SK-N-SH (cell line): ENCODE data around the gene R3HDM4. TPM values are rescaled to one million over a fixed set of nuclear protein-coding genes. Genes with fewer than 3 reads are reported as not detected.

Experiments used
- CTCF ChIA-PET: fragments of 300-600, 350-600 bp; formaldehyde crosslinking; extraction: SDS; loops from one replicate; lab custom pipeline; 2021; lab: Yijun Ruan, JAX
- POLR2A ChIA-PET: fragments of 350-600 bp; sonication (Branson Sonifier 250); formaldehyde crosslinking; extraction: SDS; loops from one replicate; lab custom pipeline; 2020; ENCODE audit warnings: antibody characterized with exemption, inconsistent platforms; lab: Yijun Ruan, JAX
- DNase-seq: peaks from one replicate; pipeline ENCODE4 v3.0.0; 2012
- H2AFZ ChIP-seq: fragments of 200-600 bp; sonication (generic); 2 replicates; pipeline ENCODE4 v1.8.1; 2016; ENCODE audit warnings: antibody characterized with exemption, mild to moderate bottlenecking, low read depth
- H3F3A ChIP-seq: fragments of 200-600 bp; sonication (generic); replicated peaks from 2 replicates; pipeline ENCODE3; 2016; ENCODE audit warnings: antibody characterized with exemption, mild to moderate bottlenecking; ENCODE audit not compliant: insufficient read depth
- H3K27ac ChIP-seq, 2 experiments: fragments of 200-500 bp in 1 of 2; fragments of 200-600 bp in 1 of 2; sonication (Bioruptor generic) in 1 of 2; sonication (generic), shearing (Covaris generic) in 1 of 2; 2 replicates each; pipeline versions ENCODE4 v1.5.1 to v1.6.1; 2014 to 2016; ENCODE audit warnings: low read depth in 2 of 2, inconsistent platforms in 1 of 2, low read length in 1 of 2, mild to moderate bottlenecking in 1 of 2, mixed read lengths in 1 of 2
- H3K27me3 ChIP-seq: fragments of 200-600 bp; sonication (generic), shearing (Covaris generic); 2 replicates; pipeline ENCODE4 v1.6.1; 2016; ENCODE audit warnings: mixed run types; ENCODE audit not compliant: insufficient read depth
- H3K36me3 ChIP-seq, 2 experiments: fragments of 200-500 bp in 1 of 2; fragments of 200-600 bp in 1 of 2; sonication (Bioruptor generic) in 1 of 2; sonication (generic) in 1 of 2; replicated peaks in 1 of 2; 2 replicates each; pipeline versions ENCODE3 to v1.5.1; 2014 to 2016; ENCODE audit warnings: low read length in 1 of 2, mild to moderate bottlenecking in 1 of 2; ENCODE audit not compliant: insufficient read depth in 2 of 2, control insufficient read depth in 1 of 2
- H3K4me1 ChIP-seq, 2 experiments: fragments of 200-500 bp in 1 of 2; fragments of 200-600 bp in 1 of 2; sonication (Bioruptor generic) in 1 of 2; sonication (generic), shearing (Covaris generic) in 1 of 2; 2 replicates each; pipeline versions ENCODE4 v1.5.1 to v1.6.1; 2014 to 2016; ENCODE audit warnings: low read depth in 1 of 2, low read length in 1 of 2, mixed run types in 1 of 2; ENCODE audit not compliant: insufficient read depth in 2 of 2, control insufficient read depth in 1 of 2
- H3K4me2 ChIP-seq: fragments of 200-600 bp; sonication (generic), shearing (Covaris generic); 2 replicates; pipeline ENCODE4 v1.6.1; 2017; ENCODE audit warnings: mixed run types
- H3K4me3 ChIP-seq, 2 experiments: fragments of 200-500 bp in 1 of 2; fragments of 200-600 bp in 1 of 2; sonication (Bioruptor generic) in 1 of 2; sonication (generic), shearing (Covaris generic) in 1 of 2; 2 replicates each; pipeline versions ENCODE4 v1.5.1 to v1.8.1; 2014 to 2016; ENCODE audit warnings: low read depth in 2 of 2, inconsistent platforms in 1 of 2, low read length in 1 of 2, mild to moderate bottlenecking in 1 of 2, mixed read lengths in 1 of 2, moderate library complexity in 1 of 2
- H3K79me2 ChIP-seq: fragments of 200-600 bp; sonication (generic); 2 replicates; pipeline ENCODE4 v1.8.1; 2017; ENCODE audit warnings: mild to moderate bottlenecking; ENCODE audit not compliant: insufficient read depth
- H3K9ac ChIP-seq: fragments of 200-600 bp; sonication (generic); 2 replicates; pipeline ENCODE4 v1.6.1; 2017; ENCODE audit warnings: mixed run types
- H3K9me2 ChIP-seq: fragments of 200-600 bp; sonication (generic); 2 replicates; pipeline ENCODE4 v1.6.1; 2017; ENCODE audit warnings: mixed run types
- H3K9me3 ChIP-seq: fragments of 200-600 bp; sonication (generic); 2 replicates; pipeline ENCODE4 v1.6.1; 2017; ENCODE audit warnings: mixed run types, mild to moderate bottlenecking, moderate library complexity
- H4K20me1 ChIP-seq: fragments of 200-600 bp; sonication (generic); 2 replicates; pipeline ENCODE4 v1.6.1; 2017; ENCODE audit warnings: mild to moderate bottlenecking, mixed run types; ENCODE audit not compliant: insufficient read depth
- ELF1 ChIP-seq: IDR thresholded peaks from 2 replicates; pipeline ENCODE4 v1.4.0; 2012
- FOSL2 ChIP-seq: IDR thresholded peaks from 2 replicates; pipeline ENCODE4 v1.4.0; 2012; ENCODE audit warnings: low read depth, mild to moderate bottlenecking, moderate library complexity, borderline replicate concordance
- FOXJ3 ChIP-seq: sonication (generic); formaldehyde crosslinking; IDR thresholded peaks from 2 replicates; pipeline ENCODE4 v1.5.1; 2020; ENCODE audit warnings: mild to moderate bottlenecking, missing genetic modification reagents
- FOXM1 ChIP-seq: IDR thresholded peaks from 2 replicates; pipeline ENCODE4 v1.4.0; 2012; ENCODE audit warnings: low read depth, mild to moderate bottlenecking
- GATA2 ChIP-seq: sonication (generic); formaldehyde crosslinking; IDR thresholded peaks from 2 replicates; pipeline ENCODE4 v1.5.0; 2020; ENCODE audit warnings: mild to moderate bottlenecking, missing genetic modification reagents
- MXI1 ChIP-seq: IDR thresholded peaks from 2 replicates; pipeline ENCODE4 v1.6.1; 2012; ENCODE audit warnings: mild to moderate bottlenecking, low read depth, low read length, improper control_type of control experiment
- RFX5 ChIP-seq: IDR thresholded peaks from 2 replicates; pipeline ENCODE4 v1.6.1; 2012; ENCODE audit warnings: mild to moderate bottlenecking, improper control_type of control experiment, low read length
- TAF1 ChIP-seq: IDR thresholded peaks from 2 replicates; pipeline ENCODE4 v1.6.1; 2012; ENCODE audit warnings: low read depth, mild to moderate bottlenecking, low read length, moderate library complexity, borderline replicate concordance
- TEAD4 ChIP-seq: IDR thresholded peaks from 2 replicates; pipeline ENCODE4 v1.4.0; 2012; ENCODE audit warnings: mild to moderate bottlenecking, borderline replicate concordance; ENCODE audit not compliant: insufficient read depth
- WGBS: methylation state at CpG from one replicate; pipeline ENCODE4 v1.1.6; 2017; ENCODE audit warnings: low lambda C conversion rate; 5-methylcytosine and 5-hydroxymethylcytosine counted together
- polyA plus RNA-seq, 3 experiments: library from polyadenylated mRNA; depleted of rRNA; stranded (reverse); fragments of >200 nt; gene quantifications; 2 replicates each; pipeline ENCODE4 v1.2.3, GENCODE V29; 2012
- TF ChIP-seq, protein P1 (sequence below): IDR thresholded peaks from 2 replicates; pipeline ENCODE4 v1.4.0; 2012; ENCODE audit warnings: low read depth
- TF ChIP-seq, protein P2 (sequence below): fragments of 150-350 bp; IDR thresholded peaks from 2 replicates; pipeline ENCODE4 v1.6.1; 2017; ENCODE audit warnings: antibody characterized with exemption, low read length, low read depth, borderline replicate concordance
- TF ChIP-seq, protein P3 (sequence below): IDR thresholded peaks from 2 replicates; pipeline ENCODE4 v1.6.1; 2012; ENCODE audit warnings: mild to moderate bottlenecking, low read depth, low read length, moderate library complexity
- TF ChIP-seq, protein P4 (sequence below): IDR thresholded peaks from 2 replicates; pipeline ENCODE4; 2012
- TF ChIP-seq, protein P5 (sequence below): IDR thresholded peaks from 2 replicates; pipeline ENCODE4 v1.4.0; 2012; ENCODE audit warnings: low read depth, borderline replicate concordance

R3HDM4 gene
- polyA plus RNA-seq, 1 of the 3 experiments (the other 2 are of a cell fraction): 39.2 TPM

DNA sequence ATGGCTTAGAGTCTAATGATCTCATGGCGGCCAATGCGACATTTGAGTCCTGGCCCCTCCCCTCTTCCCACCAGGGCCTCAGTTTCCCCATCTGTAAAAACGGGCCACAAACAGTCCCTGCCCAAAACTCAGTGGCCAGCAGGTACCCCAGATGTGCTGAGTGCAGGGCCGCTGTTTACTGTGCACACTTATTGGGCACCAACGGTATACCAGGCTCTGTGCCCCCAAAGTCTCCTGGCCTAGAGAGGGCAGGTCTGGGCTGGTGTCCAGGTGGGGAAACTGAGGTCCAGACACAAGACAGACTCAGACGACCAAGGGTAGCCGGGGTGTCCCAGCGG, 47.6 kb upstream of the R3HDM4 start:
- H3K79me2 ChIP-seq: no peaks in the 10 kb centered on the region

DNA sequence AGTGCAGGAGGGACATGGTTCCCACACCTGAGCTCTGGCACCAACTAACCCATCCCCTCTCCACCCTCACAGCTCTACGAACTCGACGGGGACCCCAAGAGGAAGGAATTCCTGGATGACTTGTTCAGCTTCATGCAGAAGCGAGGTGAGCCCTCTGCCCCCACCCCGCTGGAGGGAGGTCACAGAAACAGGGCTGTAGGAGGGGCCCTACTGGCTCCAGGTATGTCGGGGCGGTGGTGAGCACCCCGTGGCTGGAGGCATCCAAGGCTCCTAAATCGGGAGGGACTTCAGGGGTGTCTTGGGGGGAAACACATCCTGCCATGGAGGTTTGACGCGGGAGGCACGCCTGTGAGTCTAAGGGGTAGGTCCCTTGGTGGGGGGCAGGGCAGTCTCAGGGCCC, 47.0 kb upstream of the R3HDM4 start:
- no peak overlapping the region for H3K4me2 ChIP-seq
- no peaks in the 10 kb centered on the region for H3K9me2 ChIP-seq
- no peak overlapping the region for H3K4me3 ChIP-seq
- TF ChIP-seq TEAD4: no peak
- no peak for TF ChIP-seq ELF1
- TF ChIP-seq FOSL2: no peak
- TF ChIP-seq, protein P1, sequence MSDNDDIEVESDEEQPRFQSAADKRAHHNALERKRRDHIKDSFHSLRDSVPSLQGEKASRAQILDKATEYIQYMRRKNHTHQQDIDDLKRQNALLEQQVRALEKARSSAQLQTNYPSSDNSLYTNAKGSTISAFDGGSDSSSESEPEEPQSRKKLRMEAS: no peak
- TF ChIP-seq TAF1: no peak
- no peak for TF ChIP-seq MXI1
- TF ChIP-seq, protein P2, sequence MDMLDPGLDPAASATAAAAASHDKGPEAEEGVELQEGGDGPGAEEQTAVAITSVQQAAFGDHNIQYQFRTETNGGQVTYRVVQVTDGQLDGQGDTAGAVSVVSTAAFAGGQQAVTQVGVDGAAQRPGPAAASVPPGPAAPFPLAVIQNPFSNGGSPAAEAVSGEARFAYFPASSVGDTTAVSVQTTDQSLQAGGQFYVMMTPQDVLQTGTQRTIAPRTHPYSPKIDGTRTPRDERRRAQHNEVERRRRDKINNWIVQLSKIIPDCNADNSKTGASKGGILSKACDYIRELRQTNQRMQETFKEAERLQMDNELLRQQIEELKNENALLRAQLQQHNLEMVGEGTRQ: no peak
- TF ChIP-seq, protein P3, sequence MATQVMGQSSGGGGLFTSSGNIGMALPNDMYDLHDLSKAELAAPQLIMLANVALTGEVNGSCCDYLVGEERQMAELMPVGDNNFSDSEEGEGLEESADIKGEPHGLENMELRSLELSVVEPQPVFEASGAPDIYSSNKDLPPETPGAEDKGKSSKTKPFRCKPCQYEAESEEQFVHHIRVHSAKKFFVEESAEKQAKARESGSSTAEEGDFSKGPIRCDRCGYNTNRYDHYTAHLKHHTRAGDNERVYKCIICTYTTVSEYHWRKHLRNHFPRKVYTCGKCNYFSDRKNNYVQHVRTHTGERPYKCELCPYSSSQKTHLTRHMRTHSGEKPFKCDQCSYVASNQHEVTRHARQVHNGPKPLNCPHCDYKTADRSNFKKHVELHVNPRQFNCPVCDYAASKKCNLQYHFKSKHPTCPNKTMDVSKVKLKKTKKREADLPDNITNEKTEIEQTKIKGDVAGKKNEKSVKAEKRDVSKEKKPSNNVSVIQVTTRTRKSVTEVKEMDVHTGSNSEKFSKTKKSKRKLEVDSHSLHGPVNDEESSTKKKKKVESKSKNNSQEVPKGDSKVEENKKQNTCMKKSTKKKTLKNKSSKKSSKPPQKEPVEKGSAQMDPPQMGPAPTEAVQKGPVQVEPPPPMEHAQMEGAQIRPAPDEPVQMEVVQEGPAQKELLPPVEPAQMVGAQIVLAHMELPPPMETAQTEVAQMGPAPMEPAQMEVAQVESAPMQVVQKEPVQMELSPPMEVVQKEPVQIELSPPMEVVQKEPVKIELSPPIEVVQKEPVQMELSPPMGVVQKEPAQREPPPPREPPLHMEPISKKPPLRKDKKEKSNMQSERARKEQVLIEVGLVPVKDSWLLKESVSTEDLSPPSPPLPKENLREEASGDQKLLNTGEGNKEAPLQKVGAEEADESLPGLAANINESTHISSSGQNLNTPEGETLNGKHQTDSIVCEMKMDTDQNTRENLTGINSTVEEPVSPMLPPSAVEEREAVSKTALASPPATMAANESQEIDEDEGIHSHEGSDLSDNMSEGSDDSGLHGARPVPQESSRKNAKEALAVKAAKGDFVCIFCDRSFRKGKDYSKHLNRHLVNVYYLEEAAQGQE: no peak
- ChIA-PET POLR2A (no interaction called here), CTCF (interaction anchor here (1.6 kb wide), 1 partner anchor 15 kb away, joined by 3 read pairs; no protein-coding TSS in a partner anchor)
- no peaks in the 10 kb centered on the region for H3F3A ChIP-seq
- H3K27me3 ChIP-seq: no peaks in the 10 kb centered on the region
- no peak overlapping the region for H3K27ac ChIP-seq
- no peaks in the 10 kb centered on the region for H3K79me2 ChIP-seq
- DNase-seq: no peak
- no peaks in the 10 kb centered on the region for H3K9me3 ChIP-seq
- WGBS: 55% methylated on average over 5 of the region's 12 CpGs
- H3K36me3 ChIP-seq: peaks cover 3 to 5% of the 10 kb centered on the region in 2 experiments
- H3K4me1 ChIP-seq: peaks cover 5 to 17% of the 10 kb centered on the region in 2 experiments; a peak in 2 of 4 replicates
- H2AFZ ChIP-seq: no peak overlapping the region
- peaks cover 5% of the 10 kb centered on the region; the same call in 1 of the 2 replicates for H4K20me1 ChIP-seq
- H3K9ac ChIP-seq: no peak overlapping the region

More for the DNA sequence above, 47.6 kb upstream of the R3HDM4 start:
- no peak overlapping the region for H3K27ac ChIP-seq
- H3K27me3 ChIP-seq: no peaks in the 10 kb centered on the region
- DNase-seq: no peak
- H3K9ac ChIP-seq: no peak overlapping the region
- H3K4me3 ChIP-seq: no peak overlapping the region
- POLR2A ChIA-PET: no interaction called here
- no peak overlapping the region for H2AFZ ChIP-seq
- peaks cover 5 to 17% of the 10 kb centered on the region in 2 experiments; a peak in 2 of 4 replicates for H3K4me1 ChIP-seq
- H4K20me1 ChIP-seq: peaks cover 2% of the 10 kb centered on the region; the same call in 1 of the 2 replicates
- no peak for TF ChIP-seq GATA2 (CRISPR knock-in tag)
- TF ChIP-seq FOXJ3 (CRISPR knock-in tag): no peak
- no peak for TF ChIP-seq RFX5
- TF ChIP-seq, protein P4, sequence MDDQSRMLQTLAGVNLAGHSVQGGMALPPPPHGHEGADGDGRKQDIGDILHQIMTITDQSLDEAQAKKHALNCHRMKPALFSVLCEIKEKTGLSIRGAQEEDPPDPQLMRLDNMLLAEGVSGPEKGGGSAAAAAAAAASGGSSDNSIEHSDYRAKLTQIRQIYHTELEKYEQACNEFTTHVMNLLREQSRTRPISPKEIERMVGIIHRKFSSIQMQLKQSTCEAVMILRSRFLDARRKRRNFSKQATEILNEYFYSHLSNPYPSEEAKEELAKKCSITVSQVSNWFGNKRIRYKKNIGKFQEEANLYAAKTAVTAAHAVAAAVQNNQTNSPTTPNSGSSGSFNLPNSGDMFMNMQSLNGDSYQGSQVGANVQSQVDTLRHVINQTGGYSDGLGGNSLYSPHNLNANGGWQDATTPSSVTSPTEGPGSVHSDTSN: no peak
- no peak for TF ChIP-seq MXI1
- TF ChIP-seq FOXM1: no peak
- TF ChIP-seq, protein P5, sequence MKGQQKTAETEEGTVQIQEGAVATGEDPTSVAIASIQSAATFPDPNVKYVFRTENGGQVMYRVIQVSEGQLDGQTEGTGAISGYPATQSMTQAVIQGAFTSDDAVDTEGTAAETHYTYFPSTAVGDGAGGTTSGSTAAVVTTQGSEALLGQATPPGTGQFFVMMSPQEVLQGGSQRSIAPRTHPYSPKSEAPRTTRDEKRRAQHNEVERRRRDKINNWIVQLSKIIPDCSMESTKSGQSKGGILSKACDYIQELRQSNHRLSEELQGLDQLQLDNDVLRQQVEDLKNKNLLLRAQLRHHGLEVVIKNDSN: no peak
- TF ChIP-seq, protein P1: no peak
- TF ChIP-seq, all 33 proteins: peak for 0
- H3K36me3 ChIP-seq: peaks cover 7 to 8% of the 10 kb centered on the region in 2 experiments
- no peaks in the 10 kb centered on the region for H3F3A ChIP-seq
- no peak overlapping the region for H3K4me2 ChIP-seq
- H3K9me2 ChIP-seq: no peaks in the 10 kb centered on the region
- CTCF ChIA-PET: no interaction called here
- 97% methylated on average over 7 of the region's 8 CpGs for WGBS
- H3K9me3 ChIP-seq: no peaks in the 10 kb centered on the region
